IPS-18a (cell line): ENCODE data around the gene NCAPG2.
"Not testable (repeated sequence)": the region's sequence is repeated elsewhere in the genome, so short reads cannot be mapped to it uniquely, and the experiment has no call there.

ENCODE experiments used
- H3K27ac ChIP-seq: one replicate; pipeline ENCODE4 v1.5.1; 2013; ENCODE audit warnings: low read length
- H3K27me3 ChIP-seq: one replicate; pipeline ENCODE4 v1.6.1; 2013; ENCODE audit warnings: mild to moderate bottlenecking, low read length; ENCODE audit not compliant: control insufficient read depth, insufficient read depth
- H3K36me3 ChIP-seq: one replicate; pipeline ENCODE4 v1.6.1; 2013; ENCODE audit warnings: low read depth, low read length; ENCODE audit not compliant: control insufficient read depth
- H3K4me1 ChIP-seq: one replicate; pipeline ENCODE4 v1.6.1; 2013; ENCODE audit warnings: low read depth, low read length; ENCODE audit not compliant: control insufficient read depth
- H3K4me3 ChIP-seq: one replicate; pipeline ENCODE4 v1.5.1; 2013; ENCODE audit warnings: low read length
- H3K9ac ChIP-seq: one replicate; pipeline ENCODE4 v1.6.1; 2013; ENCODE audit warnings: mild to moderate bottlenecking, low read length, moderate library complexity
- H3K9me3 ChIP-seq: one replicate; pipeline ENCODE4 v1.6.1; 2013; ENCODE audit warnings: low read depth, low read length; ENCODE audit not compliant: control insufficient read depth

The NCAPG2 gene

DNA sequence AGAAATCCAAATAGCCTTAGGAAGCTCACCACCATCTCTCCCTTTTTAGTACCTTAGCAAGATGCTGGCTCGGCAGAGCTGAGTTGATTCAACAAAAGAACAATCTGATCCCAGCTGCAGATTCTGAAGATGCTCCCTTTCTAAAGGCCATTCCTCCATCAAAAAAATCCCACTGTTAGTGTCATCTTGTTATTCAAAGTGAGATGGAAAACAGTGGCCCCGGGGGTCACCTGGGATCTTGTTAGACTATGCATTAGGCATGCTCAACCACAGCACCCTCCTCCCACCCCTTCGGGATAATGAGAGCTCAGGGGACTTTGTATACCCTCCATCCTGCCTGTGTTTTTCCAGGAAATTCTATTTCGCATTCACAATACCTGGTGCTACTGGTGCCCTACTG lies 2.4 kb downstream of the NCAPG2 start:
- Histone ChIP-seq H3K9me3 (no peaks in the 10 kb centered on the region), H3K4me1 (peaks cover 29% of the 10 kb centered on the region), H3K27me3 (no peaks in the 10 kb centered on the region), H3K27ac (peak overlapping the region; percentile 28), H3K4me3 (peak overlapping the region; percentile 91), H3K9ac (peak overlapping the region; percentile 93), H3K36me3 (peaks cover 37% of the 10 kb centered on the region)

DNA sequence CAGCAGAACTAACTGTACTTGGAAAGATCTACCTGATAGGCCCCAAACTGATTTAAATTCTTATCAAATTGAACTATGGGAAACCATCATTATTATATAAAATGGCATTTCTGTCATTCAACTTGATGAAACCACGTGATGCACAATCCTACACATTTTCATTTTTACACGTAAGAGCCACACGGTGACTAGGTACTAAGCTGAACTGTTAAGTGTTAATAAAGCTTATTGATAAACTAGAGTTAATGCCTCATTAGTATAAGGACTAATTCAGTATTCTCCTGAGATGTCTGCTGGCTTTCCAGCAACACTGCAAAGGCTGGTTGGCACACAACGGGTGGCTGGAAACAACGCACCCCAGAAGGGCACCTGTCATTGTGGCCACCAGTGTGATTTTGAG lies 4.6 kb downstream of the NCAPG2 start:
- H3K36me3 ChIP-seq: peaks cover 58% of the 10 kb centered on the region
- no peak overlapping the region for H3K27ac ChIP-seq
- H3K27me3 ChIP-seq: no peaks in the 10 kb centered on the region
- H3K4me1 ChIP-seq: peaks cover 29% of the 10 kb centered on the region
- H3K4me3 ChIP-seq: no peak overlapping the region
- H3K9ac ChIP-seq: no peak overlapping the region
- no peaks in the 10 kb centered on the region for H3K9me3 ChIP-seq

DNA sequence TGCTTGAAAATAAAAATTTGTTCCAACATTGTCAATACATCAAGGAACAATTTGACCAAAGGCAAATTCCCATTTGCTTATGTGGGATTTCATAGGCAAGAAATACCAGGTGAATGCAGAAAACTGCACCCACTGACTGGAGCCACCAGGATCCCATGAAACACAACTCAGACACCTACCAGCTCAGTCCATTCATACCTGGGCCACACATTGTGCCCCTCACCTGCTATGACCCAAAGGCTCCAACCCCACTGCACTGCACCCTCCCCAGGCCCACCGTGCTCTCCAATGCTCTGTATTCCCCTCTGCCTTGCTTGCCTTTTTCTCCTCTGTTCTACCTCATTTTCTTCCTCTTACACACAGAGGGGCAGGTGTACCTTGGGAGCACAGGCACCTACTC lies 5.3 kb downstream of the NCAPG2 start:
- Histone ChIP-seq H3K9me3 (no peaks in the 10 kb centered on the region), H3K9ac (no peak overlapping the region), H3K27me3 (no peaks in the 10 kb centered on the region), H3K27ac (no peak overlapping the region), H3K4me3 (no peak overlapping the region), H3K4me1 (peaks cover 29% of the 10 kb centered on the region), H3K36me3 (peaks cover 63% of the 10 kb centered on the region)

DNA sequence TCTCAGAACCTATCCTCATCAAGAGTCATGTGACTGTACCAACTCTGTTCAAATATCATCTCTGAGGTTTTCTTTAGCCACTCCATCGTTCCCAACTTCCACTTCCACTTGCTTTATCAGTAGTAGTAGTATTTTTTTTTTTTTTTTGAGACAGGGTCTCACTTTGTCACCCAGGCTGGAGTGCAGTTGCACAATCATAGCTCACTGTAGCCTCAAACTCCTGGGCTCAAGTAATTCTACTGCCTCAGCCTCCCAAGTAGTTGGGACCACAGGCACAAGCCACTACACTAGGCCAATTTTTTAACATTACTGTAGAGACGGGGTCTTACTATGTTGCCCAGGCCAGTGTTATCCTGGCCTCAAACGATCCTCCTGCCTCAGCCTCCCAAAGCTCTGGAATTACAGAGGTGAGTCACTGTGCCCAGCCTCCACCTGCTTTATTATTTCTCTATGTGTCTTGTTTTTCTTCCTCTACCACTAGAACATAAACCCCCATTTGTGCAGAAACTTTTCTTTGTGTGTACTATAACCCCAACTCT lies 5.9 kb downstream of the NCAPG2 start:
- H3K27me3 ChIP-seq: no peaks in the 10 kb centered on the region
- H3K9ac ChIP-seq: no peak overlapping the region
- no peaks in the 10 kb centered on the region for H3K9me3 ChIP-seq
- peaks cover 28% of the 10 kb centered on the region for H3K4me1 ChIP-seq
- no peak overlapping the region for H3K4me3 ChIP-seq
- no peak overlapping the region for H3K27ac ChIP-seq
- H3K36me3 ChIP-seq: peaks cover 68% of the 10 kb centered on the region

DNA sequence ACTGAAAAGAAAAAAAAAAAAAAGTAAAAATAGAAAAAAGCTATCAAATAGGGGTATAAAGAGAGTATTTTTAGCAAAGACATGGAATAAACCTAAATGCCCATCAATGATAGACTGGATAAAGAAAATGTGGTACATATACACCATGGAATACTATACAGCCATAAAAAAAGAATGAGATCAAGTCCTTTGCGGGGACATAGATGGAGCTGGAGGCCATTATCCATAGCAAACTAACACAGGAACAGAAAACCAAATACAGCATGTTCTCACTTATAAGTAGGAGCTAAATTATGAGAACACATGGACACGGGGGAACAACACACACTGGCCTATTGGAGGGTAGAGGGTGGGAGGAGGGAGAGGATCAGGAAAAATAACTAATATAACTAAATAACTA lies 7.0 kb downstream of the NCAPG2 start:
- not testable (repeated sequence) for H3K4me3 ChIP-seq, H3K27ac ChIP-seq, H3K9ac ChIP-seq, H3K27me3 ChIP-seq, H3K9me3 ChIP-seq
- Histone ChIP-seq H3K36me3 (peaks cover 78% of the 10 kb centered on the region), H3K4me1 (peaks cover 18% of the 10 kb centered on the region)

DNA sequence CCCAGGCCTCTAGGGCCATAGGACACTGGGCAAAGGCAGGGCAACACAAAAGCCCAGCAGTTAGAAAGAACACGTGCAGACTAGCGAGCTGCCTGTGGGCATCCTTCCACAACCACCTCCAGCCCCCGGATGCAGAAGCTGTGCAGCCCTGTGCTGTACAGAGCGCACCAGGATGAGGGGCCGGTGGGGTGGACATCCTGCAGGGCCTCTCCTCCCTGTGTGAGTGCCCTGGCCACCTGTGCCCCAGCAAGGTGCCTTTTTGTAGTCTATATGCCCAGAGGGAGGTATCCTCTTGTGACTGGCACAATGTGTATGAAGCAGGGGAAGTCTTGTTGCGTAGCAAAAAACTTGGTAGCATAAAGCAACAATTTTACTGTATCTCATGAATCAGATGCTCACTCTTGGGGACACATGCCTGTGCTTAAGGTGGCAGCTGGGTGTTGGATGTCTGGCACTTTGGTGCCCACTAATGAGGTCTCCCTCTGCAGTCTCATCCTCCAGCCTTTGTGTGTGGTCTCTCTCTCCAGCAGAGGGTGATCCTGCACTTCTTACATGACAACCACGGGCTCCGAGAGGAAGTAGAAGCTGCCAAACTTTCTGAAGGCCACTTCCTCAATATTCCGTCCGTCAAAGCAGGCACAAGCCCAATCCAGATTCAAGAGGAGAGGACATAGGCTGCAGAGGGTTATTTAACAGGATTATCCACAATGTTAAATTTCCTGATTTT lies 8.7 kb downstream of the NCAPG2 start:
- H3K36me3 ChIP-seq: peaks cover 81% of the 10 kb centered on the region
- H3K4me3 ChIP-seq: no peak overlapping the region
- no peaks in the 10 kb centered on the region for H3K9me3 ChIP-seq
- no peak overlapping the region for H3K9ac ChIP-seq
- H3K27ac ChIP-seq: no peak overlapping the region
- peaks cover under 1% of the 10 kb centered on the region for H3K4me1 ChIP-seq
- no peaks in the 10 kb centered on the region for H3K27me3 ChIP-seq

DNA sequence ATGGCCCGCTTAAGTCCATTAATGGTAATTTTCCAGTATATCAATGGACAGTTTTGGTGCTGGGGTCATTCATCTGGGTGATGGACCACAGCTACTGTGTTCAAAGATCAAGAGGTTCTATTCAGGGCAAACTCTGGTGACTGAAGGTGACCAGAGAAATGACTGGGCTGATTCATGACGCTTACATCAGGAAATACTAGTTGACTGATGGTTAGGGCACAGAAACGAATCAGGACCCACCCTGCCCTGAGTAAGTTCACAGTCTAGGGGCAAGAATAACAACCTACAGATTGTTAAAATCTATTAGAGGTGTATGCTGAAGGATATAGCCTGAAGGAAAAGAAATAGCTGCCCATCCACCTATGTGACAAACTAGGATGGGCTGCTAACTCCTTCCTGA lies 9.5 kb downstream of the NCAPG2 start:
- no peak overlapping the region for H3K4me3 ChIP-seq
- no peak overlapping the region for H3K27ac ChIP-seq
- peaks cover 81% of the 10 kb centered on the region for H3K36me3 ChIP-seq
- H3K9me3 ChIP-seq: no peaks in the 10 kb centered on the region
- H3K27me3 ChIP-seq: no peaks in the 10 kb centered on the region
- no peaks in the 10 kb centered on the region for H3K4me1 ChIP-seq
- no peak overlapping the region for H3K9ac ChIP-seq

DNA sequence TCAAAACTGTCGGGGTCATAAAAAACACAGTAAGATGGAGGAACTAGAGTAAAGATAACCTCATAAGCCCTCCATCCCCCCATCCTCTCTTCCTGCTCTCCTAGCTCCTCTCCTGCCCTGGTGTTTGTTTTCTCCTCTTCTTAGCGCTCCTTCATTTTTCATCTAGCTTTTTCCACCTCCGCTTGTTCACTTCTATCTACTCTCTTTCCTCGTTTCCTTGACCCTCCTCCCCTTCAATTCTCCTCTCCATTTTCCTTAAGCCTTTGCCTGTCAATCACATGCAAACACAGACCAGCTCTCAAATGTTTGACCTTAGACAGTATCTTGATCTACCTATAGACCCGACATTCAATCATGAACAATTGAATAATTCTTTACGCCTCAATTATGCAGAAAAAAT lies 10.0 kb downstream of the NCAPG2 start:
- H3K36me3 ChIP-seq: peaks cover 82% of the 10 kb centered on the region
- H3K27me3 ChIP-seq: no peaks in the 10 kb centered on the region
- no peaks in the 10 kb centered on the region for H3K4me1 ChIP-seq
- H3K9ac ChIP-seq: no peak overlapping the region
- no peaks in the 10 kb centered on the region for H3K9me3 ChIP-seq
- no peak overlapping the region for H3K27ac ChIP-seq
- no peak overlapping the region for H3K4me3 ChIP-seq

DNA sequence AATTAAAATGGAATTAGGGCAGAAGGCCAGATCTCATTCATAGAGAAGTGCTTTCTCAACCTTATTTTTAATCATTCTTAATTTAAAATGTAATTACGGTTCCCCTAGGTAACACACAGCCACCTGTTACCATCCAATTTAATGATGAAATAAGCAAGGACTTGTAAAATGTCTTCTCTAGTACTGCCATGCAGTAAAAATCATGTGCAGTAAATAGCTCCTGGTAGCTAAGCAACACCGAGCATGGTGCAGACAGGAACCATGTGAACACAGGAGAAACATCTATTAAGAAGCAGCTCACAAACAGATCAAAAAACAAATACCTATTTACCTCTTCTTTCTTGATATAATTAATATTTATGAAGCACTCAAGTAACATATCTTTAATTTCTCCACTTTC lies 15.1 kb downstream of the NCAPG2 start:
- Histone ChIP-seq H3K9ac (no peak overlapping the region), H3K4me1 (no peaks in the 10 kb centered on the region), H3K4me3 (no peak overlapping the region), H3K27me3 (no peaks in the 10 kb centered on the region), H3K27ac (no peak overlapping the region), H3K36me3 (peaks cover 92% of the 10 kb centered on the region), H3K9me3 (no peaks in the 10 kb centered on the region)

DNA sequence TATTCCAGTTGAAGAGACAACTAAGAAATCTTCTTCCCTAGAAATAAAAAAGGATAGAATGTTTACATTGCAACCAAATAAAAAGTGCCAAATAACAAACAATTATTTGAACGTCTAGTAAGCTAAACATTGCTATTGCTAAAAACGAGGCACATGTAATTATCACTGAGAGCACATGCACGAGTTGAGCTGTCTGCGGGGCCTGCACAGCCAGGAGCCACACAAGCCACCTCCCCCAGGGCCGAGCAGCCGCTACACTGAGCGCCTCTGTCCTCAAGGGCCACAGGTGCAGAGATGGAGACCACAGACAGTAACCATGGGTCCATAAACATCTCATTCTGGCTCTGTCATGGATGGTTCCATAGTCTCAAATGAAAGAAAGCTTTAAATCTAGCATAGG lies 17.2 kb downstream of the NCAPG2 start:
- Histone ChIP-seq H3K36me3 (peaks cover 94% of the 10 kb centered on the region), H3K27ac (no peak overlapping the region), H3K4me1 (no peaks in the 10 kb centered on the region), H3K27me3 (no peaks in the 10 kb centered on the region), H3K4me3 (no peak overlapping the region), H3K9me3 (no peaks in the 10 kb centered on the region), H3K9ac (no peak overlapping the region)

DNA sequence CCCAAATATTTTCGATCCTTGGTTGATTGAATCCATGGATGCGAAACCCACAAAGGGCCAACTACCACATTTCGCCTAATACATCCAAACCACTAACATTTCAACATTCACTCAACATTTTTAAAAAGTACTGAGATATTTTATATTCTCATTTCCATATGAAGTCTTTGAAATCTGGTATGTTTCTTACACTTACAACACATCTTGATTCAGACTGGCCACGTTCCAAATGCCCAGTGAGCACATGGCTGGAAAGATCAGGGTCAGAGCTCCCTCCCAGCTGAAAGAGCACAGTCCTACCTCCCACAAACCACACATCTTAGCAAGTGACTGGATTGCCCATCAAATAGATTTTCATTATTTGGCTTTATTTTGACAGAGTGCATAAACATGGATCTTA lies 18.9 kb downstream of the NCAPG2 start:
- Histone ChIP-seq H3K4me3 (no peak overlapping the region), H3K9me3 (no peaks in the 10 kb centered on the region), H3K27ac (no peak overlapping the region), H3K27me3 (no peaks in the 10 kb centered on the region), H3K4me1 (no peaks in the 10 kb centered on the region), H3K36me3 (peaks cover 97% of the 10 kb centered on the region), H3K9ac (no peak overlapping the region)

DNA sequence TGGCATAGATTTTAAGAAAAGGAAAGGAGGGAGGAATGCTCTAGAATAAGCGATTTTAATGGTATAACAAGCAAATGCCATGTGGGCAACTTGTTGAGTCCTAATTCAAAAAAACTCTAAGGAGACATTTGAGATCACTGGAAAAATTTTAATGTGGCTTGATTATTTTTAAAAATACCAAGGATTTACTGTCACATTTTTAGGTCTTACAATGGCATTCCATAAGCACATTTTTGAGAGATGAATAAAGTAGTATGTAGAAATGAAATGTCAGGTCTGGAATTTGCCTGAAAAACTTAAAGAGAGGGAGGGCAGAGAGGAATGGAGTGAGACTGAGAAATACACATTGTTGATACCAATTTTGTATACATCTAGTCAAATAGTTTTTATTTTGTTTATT lies 20.3 kb downstream of the NCAPG2 start:
- no peaks in the 10 kb centered on the region for H3K4me1 ChIP-seq
- H3K9me3 ChIP-seq: no peaks in the 10 kb centered on the region
- H3K36me3 ChIP-seq: peaks cover 97% of the 10 kb centered on the region
- no peak overlapping the region for H3K9ac ChIP-seq
- H3K4me3 ChIP-seq: no peak overlapping the region
- H3K27me3 ChIP-seq: no peaks in the 10 kb centered on the region
- H3K27ac ChIP-seq: no peak overlapping the region
